Neutrophil (primary cell): ENCODE measurements around the gene PELI3.

ENCODE experiments used
- H3K27ac ChIP-seq: fragments of 200-600 bp; sonication (generic); 2 replicates; pipeline ENCODE4 v1.5.1; 2016; ENCODE audit warnings: mild to moderate bottlenecking, moderate library complexity
- H3K27me3 ChIP-seq: fragments of 200-600 bp; sonication (generic); 2 replicates; pipeline ENCODE4 v1.6.0; 2016; ENCODE audit warnings: mild to moderate bottlenecking
- H3K36me3 ChIP-seq: fragments of 200-600 bp; sonication (generic); 2 replicates; pipeline ENCODE4 v1.5.1; 2017
- H3K4me1 ChIP-seq, 2 experiments: fragments of 200-600 bp in 1 of 2; sonication (generic) in 1 of 2; 1 replicate in 1 of 2; 2 replicates in 1 of 2; pipeline versions ENCODE4 v1.5.1 to v1.6.1; 2013 to 2016; ENCODE audit warnings: low read depth in 1 of 2, low read length in 1 of 2, mild to moderate bottlenecking in 1 of 2, moderate library complexity in 1 of 2; ENCODE audit not compliant: control insufficient read depth in 1 of 2, insufficient read depth in 1 of 2
- H3K4me3 ChIP-seq, 2 experiments: fragments of 200-600 bp in 1 of 2; sonication (generic) in 1 of 2; 1 replicate in 1 of 2; 2 replicates in 1 of 2; pipeline ENCODE4 v1.5.1; 2013 to 2016; ENCODE audit warnings: low read depth in 1 of 2, low read length in 1 of 2, mild to moderate bottlenecking in 1 of 2, moderate library complexity in 1 of 2
- H3K9me3 ChIP-seq: fragments of 200-600 bp; sonication (generic); 2 replicates; pipeline ENCODE4 v1.5.1; 2016
- CTCF ChIP-seq: fragments of 200-600 bp; sonication (generic); IDR thresholded peaks from 2 replicates; pipeline ENCODE4 v1.5.1; 2016; ENCODE audit warnings: antibody characterized with exemption

The PELI3 gene

GRCh38 chr11:66491315-66491935 is 24.7 kb downstream of the PELI3 start:
- H3K4me1 ChIP-seq: no peaks in the 10 kb centered on the region
- H3K27me3 ChIP-seq: no peaks in the 10 kb centered on the region
- no peak overlapping the region for H3K27ac ChIP-seq
- no peaks in the 10 kb centered on the region for H3K9me3 ChIP-seq
- H3K4me3 ChIP-seq: no peak overlapping the region
- no peak for TF ChIP-seq CTCF
- H3K36me3 ChIP-seq: peaks cover 77% of the 10 kb centered on the region

GRCh38 chr11:66492161-66492865 is 25.6 kb downstream of the PELI3 start:
- H3K9me3 ChIP-seq: no peaks in the 10 kb centered on the region

DNA sequence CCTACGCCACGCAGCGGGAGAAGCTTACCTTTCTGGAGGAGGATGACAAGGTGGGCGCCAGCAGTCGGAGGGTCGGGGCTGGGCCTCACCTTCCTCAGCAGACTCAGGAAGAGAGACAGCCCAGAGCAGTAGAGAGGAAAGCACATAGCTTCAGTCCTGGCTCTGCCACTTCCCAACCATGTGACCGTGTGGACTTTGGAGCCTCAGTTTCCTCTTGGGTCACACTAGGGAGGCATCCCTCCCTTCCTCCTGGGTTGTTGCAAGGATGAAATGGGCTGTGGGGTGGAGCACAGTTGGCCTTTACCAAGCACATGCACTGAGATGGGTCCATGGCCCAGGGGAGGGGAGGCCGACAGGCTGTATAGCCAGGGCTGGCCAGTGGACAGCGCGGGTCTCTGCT is 26.4 kb downstream of the PELI3 start:
- no peaks in the 10 kb centered on the region for H3K9me3 ChIP-seq
- TF ChIP-seq CTCF: no peak
- peaks cover 78% of the 10 kb centered on the region for H3K36me3 ChIP-seq
- H3K4me3 ChIP-seq: no peak overlapping the region
- H3K4me1 ChIP-seq: no peaks in the 10 kb centered on the region
- H3K27me3 ChIP-seq: no peaks in the 10 kb centered on the region
- H3K27ac ChIP-seq: no peak overlapping the region

More at GRCh38 chr11:66492161-66492865, 25.6 kb downstream of the PELI3 start:
- Histone ChIP-seq H3K4me1 (no peaks in the 10 kb centered on the region), H3K27me3 (no peaks in the 10 kb centered on the region), H3K27ac (no peak overlapping the region), H3K36me3 (peaks cover 78% of the 10 kb centered on the region), H3K4me3 (no peak overlapping the region)
- TF ChIP-seq CTCF: no peak

GRCh38 chr11:66494458-66494857 is 27.8 kb downstream of the PELI3 start:
- H3K36me3 ChIP-seq: peaks cover 78% of the 10 kb centered on the region
- no peaks in the 10 kb centered on the region for H3K9me3 ChIP-seq
- no peak overlapping the region for H3K4me3 ChIP-seq
- no peak overlapping the region for H3K27ac ChIP-seq
- no peak for TF ChIP-seq CTCF
- no peaks in the 10 kb centered on the region for H3K27me3 ChIP-seq
- H3K4me1 ChIP-seq: no peaks in the 10 kb centered on the region

GRCh38 chr11:66494935-66495334 is 28.2 kb downstream of the PELI3 start:
- Histone ChIP-seq H3K4me1 (no peaks in the 10 kb centered on the region), H3K36me3 (peaks cover 77% of the 10 kb centered on the region), H3K4me3 (no peak overlapping the region), H3K27me3 (no peaks in the 10 kb centered on the region), H3K9me3 (no peaks in the 10 kb centered on the region), H3K27ac (no peak overlapping the region)
- no peak for TF ChIP-seq CTCF
